PC-9 (cell line): ENCODE data around the gene GTF2IRD1. TPM values are rescaled to one million over a fixed set of nuclear protein-coding genes. Genes with fewer than 3 reads are reported as not detected.
A peak's percentile ranks its signal among the peaks of the same experiment; 100 is the strongest.

Experiments
- BruUV-seq: library from RNA; stranded (reverse); fragments of 400-500 nt; replicated peaks from 2 replicates; lab custom pipeline; 2021; lab: Mats Ljungman, UMichigan
- CTCF ChIA-PET: fragments of 300-600 bp; sonication (Branson Sonifier 250); formaldehyde crosslinking; loops from one replicate; lab custom pipeline; 2022; ENCODE audit warnings: antibody characterized with exemption; lab: Charles Lee
- POLR2A ChIA-PET: fragments of 300-600 bp; sonication (Branson Sonifier 250); formaldehyde crosslinking; loops from one replicate; lab custom pipeline; 2022; ENCODE audit warnings: antibody characterized with exemption; ENCODE audit not compliant: unreplicated experiment; lab: Charles Lee
- DNase-seq, 2 experiments: peaks; one replicate each; pipeline versions ENCODE4 v3.0.0 to v3.0.0-alpha.2; 2015 to 2022; ENCODE audit warnings: mixed read lengths in 1 of 2
- H2AFZ ChIP-seq: fragments of 200-600 bp; sonication (generic); 2 replicates; pipeline ENCODE4 v1.8.1; 2017; ENCODE audit warnings: antibody characterized with exemption
- H3F3A ChIP-seq: fragments of 200-600 bp; sonication (generic); 2 replicates; pipeline ENCODE4 v1.8.1; 2017; ENCODE audit warnings: antibody characterized with exemption, mild to moderate bottlenecking, low read depth; ENCODE audit not compliant: insufficient read depth
- H3K27ac ChIP-seq: fragments of 200-600 bp; sonication (generic); 2 replicates; pipeline ENCODE4 v1.6.1; 2016; ENCODE audit warnings: mixed run types
- H3K27me3 ChIP-seq: fragments of 200-600 bp; sonication (generic); 2 replicates; pipeline ENCODE4 v1.6.1; 2016; ENCODE audit warnings: low read depth, mixed run types; ENCODE audit not compliant: insufficient read depth
- H3K36me3 ChIP-seq: fragments of 200-600 bp; sonication (generic); 2 replicates; pipeline ENCODE4 v1.6.1; 2016; ENCODE audit warnings: low read depth, mixed run types
- H3K4me1 ChIP-seq: fragments of 200-600 bp; sonication (generic); replicated peaks from 2 replicates; pipeline ENCODE4 v1.6.1; 2016; ENCODE audit warnings: mixed run types; ENCODE audit not compliant: insufficient read depth
- H3K4me2 ChIP-seq: fragments of 200-600 bp; sonication (generic); 2 replicates; pipeline ENCODE4 v1.6.1; 2017; ENCODE audit warnings: mixed run types
- H3K4me3 ChIP-seq: fragments of 200-600 bp; sonication (generic); 2 replicates; pipeline ENCODE4 v1.6.1; 2016; ENCODE audit warnings: mixed run types
- H3K79me2 ChIP-seq: fragments of 200-600 bp; sonication (generic); 2 replicates; pipeline ENCODE4 v1.6.1; 2017; ENCODE audit warnings: low read depth, mixed run types
- H3K9me2 ChIP-seq: fragments of 200-600 bp; sonication (generic); 2 replicates; pipeline ENCODE4 v1.8.1; 2017; ENCODE audit warnings: mild to moderate bottlenecking; ENCODE audit not compliant: insufficient read depth
- H3K9me3 ChIP-seq: fragments of 200-600 bp; sonication (generic); 2 replicates; pipeline ENCODE4 v1.8.1; 2016; ENCODE audit warnings: low read depth; ENCODE audit not compliant: insufficient read depth
- H4K20me1 ChIP-seq: fragments of 200-600 bp; sonication (generic); 2 replicates; pipeline ENCODE4 v1.8.1; 2017; ENCODE audit not compliant: insufficient read depth
- CTCF ChIP-seq: fragments of 200-600 bp; sonication (generic); conservative IDR thresholded peaks from 2 replicates; pipeline ENCODE4 v1.6.1; 2017; ENCODE audit warnings: mixed run types, antibody characterized with exemption, mild to moderate bottlenecking, moderate library complexity
- EZH2 ChIP-seq: fragments of 200-600 bp; sonication (generic); IDR thresholded peaks from 2 replicates; pipeline ENCODE4 v1.8.0; 2017; ENCODE audit warnings: antibody characterized with exemption, low read depth
- intact Hi-C: fragments of 100-400 bp; cut with micrococcal nuclease; formaldehyde crosslinking; loops from one replicate; pipeline ENCODE4 v1.10.0; 2022; ENCODE audit not compliant: unreplicated experiment
- total RNA-seq: library from RNA; stranded (reverse); gene quantifications from 2 replicates; pipeline ENCODE4 v1.2.3, GENCODE V29; 2021

The GTF2IRD1 gene
- total RNA-seq, 1 experiment from 2014 or later = 46.7 TPM

GRCh38 chr7:74575083-74575784 lies 121.5 kb downstream of the GTF2IRD1 start:
- ChIA-PET POLR2A (interaction anchor here (0.6 to 1.0 kb wide), 4 partner anchors 12 to 145 kb away, joined by 4 to 5 read pairs (median 4); partner anchors contain the start of gene GTF2I), CTCF (interaction anchor here (0.6 kb wide), 2 partner anchors 110 to 416 kb away, joined by 3 to 9 read pairs; no protein-coding TSS in a partner anchor)
- no peaks in the 10 kb centered on the region for H4K20me1 ChIP-seq
- peaks cover 58% of the 10 kb centered on the region for H3F3A ChIP-seq
- peak overlapping the region; percentile 78 for H3K27ac ChIP-seq
- BruUV-seq = no TSS peak
- intact Hi-C loops = no loop called here
- H3K4me3 ChIP-seq = no peak overlapping the region
- H3K9me3 ChIP-seq = no peaks in the 10 kb centered on the region
- H2AFZ ChIP-seq = no peak overlapping the region
- TF ChIP-seq CTCF (no peak), EZH2 (no peak)
- H3K4me2 ChIP-seq = peak overlapping the region; percentile 43
- no peaks in the 10 kb centered on the region for H3K9me2 ChIP-seq
- no peaks in the 10 kb centered on the region for H3K36me3 ChIP-seq
- H3K79me2 ChIP-seq = no peaks in the 10 kb centered on the region
- H3K27me3 ChIP-seq = no peaks in the 10 kb centered on the region
- peaks cover 56% of the 10 kb centered on the region for H3K4me1 ChIP-seq
- DNase-seq = peak; percentile 82 to 87

- Histone ChIP-seq H3K9me2 (no peaks in the 10 kb centered on the region), H3K4me3 (no peak overlapping the region), H2AFZ (no peak overlapping the region), H3F3A (peaks cover 59% of the 10 kb centered on the region), H3K9me3 (no peaks in the 10 kb centered on the region), H3K4me1 (peaks cover 62% of the 10 kb centered on the region), H4K20me1 (no peaks in the 10 kb centered on the region), H3K36me3 (no peaks in the 10 kb centered on the region), H3K27me3 (no peaks in the 10 kb centered on the region), H3K79me2 (no peaks in the 10 kb centered on the region), H3K27ac (peak overlapping the region; percentile 78), H3K4me2 (peak overlapping the region; percentile 43)
- ChIA-PET POLR2A (interaction anchor here (0.6 to 1.0 kb wide), 3 partner anchors 11 to 82 kb away, joined by 4 to 5 read pairs (median 5); partner anchors contain the start of gene GTF2I), CTCF (interaction anchor here (0.6 kb wide), 1 partner anchor 416 kb away, joined by 9 read pairs; no protein-coding TSS in a partner anchor)
- no TSS peak for BruUV-seq
- DNase-seq = no peak
- no peak for TF ChIP-seq EZH2
- intact Hi-C loops = no loop called here
Observed at GRCh38 chr7:74575811-74576210, 122.1 kb downstream of the GTF2IRD1 start.

GRCh38 chr7:74579800-74580685 lies 126.3 kb downstream of the GTF2IRD1 start:
- H3K36me3 ChIP-seq = no peaks in the 10 kb centered on the region
- H3K27ac ChIP-seq = peak overlapping the region; percentile 89
- peak; percentile 86 to 94 for DNase-seq
- H4K20me1 ChIP-seq = no peaks in the 10 kb centered on the region
- intact Hi-C loops = loop anchor here (1.0 kb wide), 1 partner anchor 81 kb away; no protein-coding TSS in a partner anchor
- H3K79me2 ChIP-seq = no peaks in the 10 kb centered on the region
- CTCF ChIA-PET = interaction anchor here (0.6 to 1.0 kb wide), 4 partner anchors 9 to 904 kb away, joined by 3 to 15 read pairs (median 4); no protein-coding TSS in a partner anchor
- no peaks in the 10 kb centered on the region for H3K9me2 ChIP-seq
- no peaks in the 10 kb centered on the region for H3K9me3 ChIP-seq
- H3K27me3 ChIP-seq = no peaks in the 10 kb centered on the region
- H3F3A ChIP-seq = peaks cover 83% of the 10 kb centered on the region
- peak overlapping the region; percentile 76 for H2AFZ ChIP-seq
- no peak for TF ChIP-seq EZH2
- no peak for TF ChIP-seq CTCF
- POLR2A ChIA-PET = interaction anchor here (0.5 to 1.0 kb wide), 9 partner anchors 14 to 1371 kb away, joined by 3 to 22 read pairs (median 4); partner anchors contain the start of gene ABHD11
- peak overlapping the region; percentile 48 for H3K4me3 ChIP-seq
- H3K4me1 ChIP-seq = peaks cover 90% of the 10 kb centered on the region
- no TSS peak for BruUV-seq
- peak overlapping the region; percentile 82 for H3K4me2 ChIP-seq
